NT2/D1 (cell line): ENCODE measurements around the gene GID8.

ENCODE experiments used
- DNase-seq: peaks from one replicate; pipeline ENCODE4 v3.0.0-alpha.2; 2011; ENCODE audit warnings: low read depth, low spot score
- H3K27me3 ChIP-seq: 2 replicates; pipeline ENCODE4 v1.6.0; 2011; ENCODE audit warnings: mild to moderate bottlenecking; ENCODE audit not compliant: insufficient read length, insufficient read depth
- H3K36me3 ChIP-seq: 2 replicates; pipeline ENCODE4 v1.6.1; 2011; ENCODE audit warnings: mild to moderate bottlenecking, low read length, mixed read lengths; ENCODE audit not compliant: insufficient read depth, insufficient read length
- H3K4me1 ChIP-seq: 2 replicates; pipeline ENCODE4 v1.5.1; 2011; ENCODE audit not compliant: insufficient read depth, insufficient read length
- H3K4me3 ChIP-seq: 2 replicates; pipeline ENCODE4 v1.5.1; 2011; ENCODE audit warnings: low read depth; ENCODE audit not compliant: insufficient read length
- H3K9ac ChIP-seq: 2 replicates; pipeline ENCODE4 v1.6.0; 2011; ENCODE audit warnings: low read depth; ENCODE audit not compliant: insufficient read length
- H3K9me3 ChIP-seq: 2 replicates; pipeline ENCODE4 v1.5.1; 2011; ENCODE audit warnings: mild to moderate bottlenecking, low read length; ENCODE audit not compliant: insufficient read depth
- SUZ12 ChIP-seq: IDR thresholded peaks from 2 replicates; pipeline ENCODE4 v1.6.1; 2011; ENCODE audit not compliant: insufficient read length, insufficient read depth; ENCODE audit errors: extremely low read depth
- YY1 ChIP-seq: IDR thresholded peaks from 2 replicates; pipeline ENCODE4 v1.6.1; 2011; ENCODE audit not compliant: insufficient read length, insufficient read depth
- ZNF274 ChIP-seq: IDR thresholded peaks from 2 replicates; pipeline ENCODE4 v1.6.1; 2011; ENCODE audit warnings: mild to moderate bottlenecking, low read depth, low read length

GID8 gene

GRCh38 chr20:62967149-62967501 lies 29.2 kb downstream of the GID8 start:
- peaks cover 15% of the 10 kb centered on the region for H3K4me1 ChIP-seq
- H3K4me3 ChIP-seq, result no peak overlapping the region
- H3K9ac ChIP-seq, result no peak overlapping the region
- H3K27me3 ChIP-seq, result peaks cover under 1% of the 10 kb centered on the region
- TF ChIP-seq SUZ12, result no peak
- TF ChIP-seq YY1, result no peak
- TF ChIP-seq ZNF274, result no peak
- no peaks in the 10 kb centered on the region for H3K36me3 ChIP-seq
- no peak for DNase-seq
- H3K9me3 ChIP-seq, result no peaks in the 10 kb centered on the region

- no peak for TF ChIP-seq SUZ12
- no peak for TF ChIP-seq ZNF274
- no peak for TF ChIP-seq YY1
- H3K4me1 ChIP-seq, result peaks cover 18% of the 10 kb centered on the region
- H3K4me3 ChIP-seq, result no peak overlapping the region
- no peaks in the 10 kb centered on the region for H3K36me3 ChIP-seq
- no peak for DNase-seq
- no peak overlapping the region for H3K9ac ChIP-seq
- H3K9me3 ChIP-seq, result no peaks in the 10 kb centered on the region
- peaks cover 7% of the 10 kb centered on the region for H3K27me3 ChIP-seq
Measured at GRCh38 chr20:62967628-62968351, 29.8 kb downstream of the GID8 start.

GRCh38 chr20:62968378-62969178 lies 30.6 kb downstream of the GID8 start:
- H3K4me3 ChIP-seq, result no peak overlapping the region
- H3K9ac ChIP-seq, result peak overlapping the region; percentile 21
- peaks cover 20% of the 10 kb centered on the region for H3K4me1 ChIP-seq
- no peaks in the 10 kb centered on the region for H3K36me3 ChIP-seq
- H3K9me3 ChIP-seq, result no peaks in the 10 kb centered on the region
- no peak for DNase-seq
- TF ChIP-seq ZNF274, result no peak
- TF ChIP-seq YY1, result no peak
- TF ChIP-seq SUZ12, result no peak
- H3K27me3 ChIP-seq, result peaks cover 15% of the 10 kb centered on the region

GRCh38 chr20:62969179-62969760 lies 31.3 kb downstream of the GID8 start:
- Histone ChIP-seq H3K4me1 (peaks cover 20% of the 10 kb centered on the region), H3K36me3 (no peaks in the 10 kb centered on the region), H3K4me3 (no peak overlapping the region), H3K9ac (peak overlapping the region; percentile 21), H3K27me3 (peaks cover 20% of the 10 kb centered on the region), H3K9me3 (no peaks in the 10 kb centered on the region)
- TF ChIP-seq SUZ12 (no peak), ZNF274 (no peak), YY1 (no peak)
- DNase-seq, result no peak

GRCh38 chr20:62969939-62970306 lies 32.0 kb downstream of the GID8 start:
- Histone ChIP-seq H3K4me3 (no peak overlapping the region), H3K4me1 (peaks cover 25% of the 10 kb centered on the region), H3K36me3 (no peaks in the 10 kb centered on the region), H3K9me3 (no peaks in the 10 kb centered on the region), H3K27me3 (peaks cover 26% of the 10 kb centered on the region), H3K9ac (no peak overlapping the region)
- no peak for DNase-seq
- TF ChIP-seq SUZ12, result no peak
- no peak for TF ChIP-seq ZNF274
- no peak for TF ChIP-seq YY1

- Histone ChIP-seq H3K4me3 (no peak overlapping the region), H3K27me3 (peaks cover 32% of the 10 kb centered on the region), H3K4me1 (peaks cover 24% of the 10 kb centered on the region), H3K36me3 (no peaks in the 10 kb centered on the region), H3K9ac (no peak overlapping the region), H3K9me3 (no peaks in the 10 kb centered on the region)
- no peak for DNase-seq
- TF ChIP-seq ZNF274, result no peak
- no peak for TF ChIP-seq YY1
- no peak for TF ChIP-seq SUZ12
Measured at GRCh38 chr20:62970307-62971210, 32.6 kb downstream of the GID8 start.
